HEK293T (cell line): ENCODE data around the gene PLCH2.
"Not testable (repeated sequence)": the region's sequence is repeated elsewhere in the genome, so short reads cannot be mapped to it uniquely, and the experiment has no call there.

ENCODE experiments used
- CTCF ChIA-PET: fragments of 350-600 bp; formaldehyde crosslinking; extraction: SDS; loops from one replicate; lab custom pipeline; 2021; ENCODE audit warnings: antibody characterized with exemption, inconsistent platforms; lab: Yijun Ruan, JAX
- POLR2A ChIA-PET: fragments of 350-600 bp; formaldehyde crosslinking; extraction: SDS; loops from one replicate; lab custom pipeline; 2020; ENCODE audit warnings: antibody characterized with exemption, inconsistent platforms; lab: Yijun Ruan, JAX
- DNase-seq: peaks from one replicate; pipeline ENCODE4 v3.0.0; 2012; ENCODE audit warnings: mixed read lengths; ENCODE audit errors: extremely low spot score
- ARNT ChIP-seq: fragments of 450-650 bp; IDR thresholded peaks from 2 replicates; pipeline ENCODE4 v1.6.1; 2017; ENCODE audit warnings: mild to moderate bottlenecking
- BHLHE40 ChIP-seq: fragments of 450-650 bp; IDR thresholded peaks from 2 replicates; pipeline ENCODE4 v1.6.1; 2016; ENCODE audit warnings: mild to moderate bottlenecking, moderate library complexity, borderline replicate concordance
- CTBP1 ChIP-seq: fragments of 450-650 bp; IDR thresholded peaks from 2 replicates; pipeline ENCODE4 v1.6.1; 2016; ENCODE audit warnings: borderline replicate concordance
- ELF4 ChIP-seq: fragments of 450-650 bp; IDR thresholded peaks from 2 replicates; pipeline ENCODE4 v1.6.1; 2017; ENCODE audit warnings: antibody characterized with exemption
- FOXA1 ChIP-seq: fragments of 450-650 bp; IDR thresholded peaks from 2 replicates; pipeline ENCODE4 v1.6.1; 2016; ENCODE audit warnings: mild to moderate bottlenecking
- FOXK2 ChIP-seq: fragments of 450-650 bp; IDR thresholded peaks from 2 replicates; pipeline ENCODE4 v1.6.1; 2016; ENCODE audit warnings: mild to moderate bottlenecking
- FOXM1 ChIP-seq: fragments of 450-650 bp; IDR thresholded peaks from 2 replicates; pipeline ENCODE4 v1.6.1; 2017; ENCODE audit warnings: mild to moderate bottlenecking, borderline replicate concordance
- HDGF ChIP-seq: fragments of 450-650 bp; IDR thresholded peaks from 2 replicates; pipeline ENCODE4 v1.6.1; 2017; ENCODE audit warnings: antibody characterized with exemption, borderline replicate concordance
- L3MBTL2 ChIP-seq: fragments of 450-650 bp; conservative IDR thresholded peaks from 2 replicates; pipeline ENCODE4 v1.6.1; 2016; ENCODE audit warnings: mild to moderate bottlenecking
- LEF1 ChIP-seq: fragments of 450-650 bp; IDR thresholded peaks from 2 replicates; pipeline ENCODE4 v1.6.1; 2017; ENCODE audit warnings: mild to moderate bottlenecking, borderline replicate concordance
- NFRKB ChIP-seq: fragments of 450-650 bp; IDR thresholded peaks from 2 replicates; pipeline ENCODE4 v1.6.1; 2016; ENCODE audit warnings: mild to moderate bottlenecking, moderate library complexity
- PKNOX1 ChIP-seq: fragments of 450-650 bp; IDR thresholded peaks from 2 replicates; pipeline ENCODE4 v1.6.1; 2016
- SP1 ChIP-seq: fragments of 450-650 bp; IDR thresholded peaks from 2 replicates; pipeline ENCODE4 v1.6.1; 2017
- SUZ12 ChIP-seq: fragments of 450-650 bp; IDR thresholded peaks from 2 replicates; pipeline ENCODE4 v1.6.1; 2016; ENCODE audit warnings: mild to moderate bottlenecking
- TARDBP ChIP-seq: fragments of 450-650 bp; IDR thresholded peaks from 2 replicates; pipeline ENCODE4 v1.6.1; 2016
- ZNF384 ChIP-seq: fragments of 450-650 bp; IDR thresholded peaks from 2 replicates; pipeline ENCODE4 v1.6.1; 2016

The PLCH2 gene

DNA sequence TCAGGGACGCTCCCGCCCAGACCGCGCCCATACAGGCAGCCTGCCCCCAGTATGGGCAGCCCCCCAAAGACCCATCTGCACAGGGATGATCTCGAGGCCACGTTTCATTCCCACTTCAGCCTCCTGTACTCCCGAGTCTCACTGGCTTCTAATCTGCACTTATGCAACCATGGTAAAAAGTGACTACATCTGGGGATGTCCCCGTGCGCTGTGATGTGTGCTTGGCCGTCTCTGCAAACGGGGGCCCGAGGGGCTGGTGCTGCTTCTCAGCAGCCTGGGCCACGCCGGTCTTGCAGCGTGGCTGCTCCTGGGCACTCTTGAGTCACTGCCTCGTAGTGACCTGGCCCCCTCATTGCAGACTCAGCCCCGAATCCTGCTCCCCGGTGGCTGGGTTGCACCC is 17.4 kb upstream of the PLCH2 start:
- no peak for DNase-seq
- ChIA-PET CTCF (no interaction called here), POLR2A (no interaction called here)
- TF ChIP-seq FOXK2 (no peak), ELF4 (no peak), FOXA1 (no peak)

- CTCF ChIA-PET, POLR2A ChIA-PET, DNase-seq: not testable (repeated sequence)
Observed at GRCh38 chr1:2459102-2459753, 16.9 kb upstream of the PLCH2 start.

DNA sequence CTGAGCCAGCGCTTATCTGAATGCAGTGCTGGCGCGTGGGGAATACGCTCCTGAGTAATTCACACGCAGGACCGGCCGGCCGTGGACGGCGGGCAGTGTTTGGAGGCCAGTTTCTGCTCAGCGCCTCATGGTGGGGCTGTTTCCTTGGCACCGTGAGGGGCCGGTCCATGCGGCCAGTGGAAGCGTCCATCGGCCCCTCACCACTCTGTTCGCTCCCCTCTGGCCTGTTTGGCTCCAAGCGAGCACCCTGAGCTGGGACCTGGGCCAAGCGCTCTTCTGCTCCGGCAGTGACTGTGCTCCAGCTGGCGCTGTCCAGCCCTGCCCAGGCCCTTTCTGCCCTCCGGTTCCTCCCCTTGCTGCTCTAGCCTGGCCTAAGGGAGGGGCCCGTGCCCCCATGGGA is 16.3 kb upstream of the PLCH2 start:
- DNase-seq: no peak
- ChIA-PET POLR2A (no interaction called here), CTCF (interaction anchor here (1.9 kb wide), 1 partner anchor 87 kb away, joined by 5 read pairs; no protein-coding TSS in a partner anchor)
- no peak for TF ChIP-seq ZNF384
- no peak for TF ChIP-seq SP1
- TF ChIP-seq BHLHE40: no peak
- no peak for TF ChIP-seq TARDBP
- TF ChIP-seq CTBP1: no peak
- TF ChIP-seq SUZ12: no peak
- TF ChIP-seq FOXA1: no peak
- TF ChIP-seq ARNT: no peak
- no peak for TF ChIP-seq L3MBTL2
- TF ChIP-seq NFRKB: no peak

- ChIA-PET CTCF (interaction anchor here (1.9 kb wide), 1 partner anchor 87 kb away, joined by 5 read pairs; no protein-coding TSS in a partner anchor), POLR2A (no interaction called here)
- no peak for TF ChIP-seq HDGF
- TF ChIP-seq L3MBTL2: no peak
- no peak for TF ChIP-seq LEF1
- no peak for DNase-seq
Observed at GRCh38 chr1:2460203-2460602, 15.9 kb upstream of the PLCH2 start.

DNA sequence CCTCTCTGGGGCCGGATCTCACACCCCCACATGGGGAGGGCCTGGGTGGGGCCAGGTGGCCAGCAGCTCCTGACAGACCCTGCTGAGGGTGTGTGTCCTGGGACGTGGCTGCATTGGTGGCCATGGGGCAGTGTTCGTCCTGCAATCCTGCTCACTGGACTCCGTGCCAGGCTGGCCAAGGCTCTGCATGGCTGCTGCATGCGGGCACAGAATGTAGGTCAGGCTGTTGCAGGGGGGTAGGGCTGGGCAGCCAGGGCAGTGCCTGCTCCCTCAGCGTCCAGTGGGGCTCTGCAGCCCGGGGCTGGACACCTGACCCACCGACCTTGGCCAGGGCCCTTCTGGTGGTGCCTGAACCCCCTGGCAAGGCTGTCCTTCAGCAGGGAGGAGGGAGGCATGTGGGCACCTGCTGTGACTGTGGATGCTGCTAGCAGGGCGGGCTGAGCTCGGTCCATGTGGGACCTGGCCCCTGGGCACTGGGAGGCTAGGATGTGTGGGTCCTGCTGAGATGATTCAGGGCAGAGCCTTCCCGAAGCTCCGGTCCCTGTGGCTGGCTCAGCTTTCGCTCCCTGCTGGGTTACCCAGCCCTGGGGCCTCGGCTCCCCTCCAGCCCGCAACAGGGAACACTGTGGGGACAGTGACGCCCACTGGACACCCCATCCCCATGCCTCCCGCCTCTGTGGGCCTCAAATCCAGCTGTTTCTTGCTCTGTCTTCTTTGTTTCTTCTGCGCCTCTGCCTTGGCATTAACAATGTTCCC is 14.9 kb upstream of the PLCH2 start:
- no peak for TF ChIP-seq SUZ12
- no peak for TF ChIP-seq HDGF
- TF ChIP-seq L3MBTL2: no peak
- TF ChIP-seq NFRKB: no peak
- TF ChIP-seq FOXK2: no peak
- TF ChIP-seq SP1: no peak
- no peak for TF ChIP-seq PKNOX1
- no peak for TF ChIP-seq FOXA1
- no peak for TF ChIP-seq BHLHE40
- no peak for TF ChIP-seq LEF1
- TF ChIP-seq TARDBP: no peak
- TF ChIP-seq CTBP1: no peak
- TF ChIP-seq FOXM1: no peak
- TF ChIP-seq ELF4: no peak
- TF ChIP-seq ZNF384: no peak
- no peak for TF ChIP-seq ARNT
- ChIA-PET POLR2A (no interaction called here), CTCF (interaction anchor here (1.9 kb wide), 1 partner anchor 86 kb away, joined by 5 read pairs; no protein-coding TSS in a partner anchor)
- no peak for DNase-seq

- no peak for DNase-seq
- CTCF ChIA-PET: no interaction called here
- POLR2A ChIA-PET: interaction anchor here (1.0 kb wide), 1 partner anchor 63 kb away, joined by 3 read pairs; the partner anchor contains the start of gene PANK4
- TF ChIP-seq HDGF (no peak), FOXK2 (no peak), BHLHE40 (no peak), SP1 (no peak), FOXA1 (no peak), ELF4 (no peak), LEF1 (no peak), ZNF384 (no peak), CTBP1 (no peak), SUZ12 (no peak), L3MBTL2 (no peak), NFRKB (no peak), ARNT (no peak), FOXM1 (no peak), TARDBP (no peak), PKNOX1 (no peak)
Observed at GRCh38 chr1:2462819-2463218, 13.3 kb upstream of the PLCH2 start.

- TF ChIP-seq ARNT (no peak), TARDBP (no peak), L3MBTL2 (no peak), CTBP1 (no peak), BHLHE40 (no peak), LEF1 (no peak), HDGF (no peak), SP1 (no peak), FOXK2 (no peak), FOXA1 (no peak), ZNF384 (no peak), NFRKB (no peak), SUZ12 (no peak), FOXM1 (no peak)
- DNase-seq: no peak
- ChIA-PET POLR2A (interaction anchor here (1.0 to 1.1 kb wide), 2 partner anchors 16 to 63 kb away, joined by 3 read pairs; partner anchors contain the start of gene PANK4), CTCF (no interaction called here)
Observed at GRCh38 chr1:2463396-2463795, 12.7 kb upstream of the PLCH2 start.
